ENCODE results near the gene MDFIC.

GRCh38 chr7:115052706-115053105 is 130.8 kb downstream of the MDFIC start:
- TF ChIP-seq, protein P1, sequence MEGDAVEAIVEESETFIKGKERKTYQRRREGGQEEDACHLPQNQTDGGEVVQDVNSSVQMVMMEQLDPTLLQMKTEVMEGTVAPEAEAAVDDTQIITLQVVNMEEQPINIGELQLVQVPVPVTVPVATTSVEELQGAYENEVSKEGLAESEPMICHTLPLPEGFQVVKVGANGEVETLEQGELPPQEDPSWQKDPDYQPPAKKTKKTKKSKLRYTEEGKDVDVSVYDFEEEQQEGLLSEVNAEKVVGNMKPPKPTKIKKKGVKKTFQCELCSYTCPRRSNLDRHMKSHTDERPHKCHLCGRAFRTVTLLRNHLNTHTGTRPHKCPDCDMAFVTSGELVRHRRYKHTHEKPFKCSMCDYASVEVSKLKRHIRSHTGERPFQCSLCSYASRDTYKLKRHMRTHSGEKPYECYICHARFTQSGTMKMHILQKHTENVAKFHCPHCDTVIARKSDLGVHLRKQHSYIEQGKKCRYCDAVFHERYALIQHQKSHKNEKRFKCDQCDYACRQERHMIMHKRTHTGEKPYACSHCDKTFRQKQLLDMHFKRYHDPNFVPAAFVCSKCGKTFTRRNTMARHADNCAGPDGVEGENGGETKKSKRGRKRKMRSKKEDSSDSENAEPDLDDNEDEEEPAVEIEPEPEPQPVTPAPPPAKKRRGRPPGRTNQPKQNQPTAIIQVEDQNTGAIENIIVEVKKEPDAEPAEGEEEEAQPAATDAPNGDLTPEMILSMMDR (IDR thresholded peaks at IDR 0.05; ENCODE audit: low read length), result no peak
- TF ChIP-seq EZH2 (optimal IDR thresholded peaks at IDR 0.05; ENCODE audit: low read depth, low read length) (no peak), EZH2phosphoT487 (IDR thresholded peaks at IDR 0.05; ENCODE audit: low read length) (no peak)

Data from MM.1S (cell line).